Mesendoderm (in vitro differentiated cells): ENCODE data around the gene ARPC1B. TPM values are rescaled to one million over a fixed set of nuclear protein-coding genes. Genes with fewer than 3 reads are reported as not detected.
A peak's percentile ranks its signal among the peaks of the same experiment; 100 is the strongest.
"Not testable (repeated sequence)": the region's sequence is repeated elsewhere in the genome, so short reads cannot be mapped to it uniquely, and the experiment has no call there.

ENCODE experiments used
- DNase-seq: peaks from one replicate; pipeline ENCODE4 v3.0.0; 2013
- H2AK5ac ChIP-seq: 2 replicates; pipeline ENCODE4 v1.6.1; 2013; ENCODE audit warnings: low read length, inconsistent platforms
- H2BK120ac ChIP-seq: 2 replicates; pipeline ENCODE4 v1.6.1; 2013; ENCODE audit warnings: low read depth, mild to moderate bottlenecking, low read length, moderate library complexity, mixed read lengths
- H2BK15ac ChIP-seq: replicated peaks from 2 replicates; pipeline ENCODE4 v1.6.1; 2013; ENCODE audit warnings: low read depth, mild to moderate bottlenecking, moderate library complexity
- H2BK5ac ChIP-seq: 2 replicates; pipeline ENCODE4 v1.6.1; 2013; ENCODE audit warnings: low read length, inconsistent platforms
- H3K18ac ChIP-seq: 2 replicates; pipeline ENCODE4 v1.6.1; 2013; ENCODE audit warnings: mild to moderate bottlenecking, low read length, mixed read lengths
- H3K23ac ChIP-seq: one replicate; pipeline ENCODE4 v1.6.1; 2013; ENCODE audit warnings: low read length
- H3K27ac ChIP-seq: 2 replicates; pipeline ENCODE4 v1.5.1; 2013; ENCODE audit warnings: low read depth, mild to moderate bottlenecking, inconsistent platforms, low read length, moderate library complexity
- H3K27me3 ChIP-seq: 2 replicates; pipeline ENCODE4 v1.6.1; 2013; ENCODE audit warnings: low read length, control low read depth, mild to moderate bottlenecking, inconsistent platforms; ENCODE audit not compliant: insufficient read depth, poor library complexity
- H3K36me3 ChIP-seq: 2 replicates; pipeline ENCODE4 v1.6.1; 2013; ENCODE audit warnings: low read length, inconsistent platforms; ENCODE audit not compliant: control insufficient read depth, insufficient read depth
- H3K4ac ChIP-seq: one replicate; pipeline ENCODE4 v1.6.1; 2013; ENCODE audit warnings: low read depth, mild to moderate bottlenecking, low read length, moderate library complexity
- H3K4me1 ChIP-seq: 2 replicates; pipeline ENCODE4 v1.6.1; 2013; ENCODE audit warnings: low read depth, low read length, inconsistent platforms; ENCODE audit not compliant: control insufficient read depth
- H3K4me2 ChIP-seq: 2 replicates; pipeline ENCODE4 v1.6.1; 2013; ENCODE audit warnings: low read length
- H3K4me3 ChIP-seq: 2 replicates; pipeline ENCODE4 v1.5.1; 2013; ENCODE audit warnings: mild to moderate bottlenecking, low read length
- H3K56ac ChIP-seq: one replicate; pipeline ENCODE4 v1.6.1; 2013; ENCODE audit warnings: low read length
- H3K79me1 ChIP-seq: 2 replicates; pipeline ENCODE4 v1.6.1; 2013; ENCODE audit warnings: low read length, inconsistent platforms
- H3K79me2 ChIP-seq: 2 replicates; pipeline ENCODE4 v1.6.1; 2013; ENCODE audit warnings: mild to moderate bottlenecking, low read length; ENCODE audit not compliant: control insufficient read depth, insufficient read depth
- H3K9ac ChIP-seq: 2 replicates; pipeline ENCODE4 v1.6.1; 2013; ENCODE audit warnings: low read length, inconsistent platforms
- H4K5ac ChIP-seq: one replicate; pipeline ENCODE4 v1.6.1; 2013; ENCODE audit warnings: low read length
- H4K8ac ChIP-seq: one replicate; pipeline ENCODE4 v1.6.1; 2013; ENCODE audit warnings: low read depth, mild to moderate bottlenecking, control low read depth, low read length, moderate library complexity
- WGBS: extraction: QIAGEN DNeasy Blood & Tissue Kit; methylation state at CpG from one replicate; pipeline ENCODE4 v1.1.7; 2013; ENCODE audit warnings: low lambda C conversion rate, missing lambda C conversion rate; ENCODE audit not compliant: insufficient coverage; ENCODE audit errors: extremely low coverage; 5-methylcytosine and 5-hydroxymethylcytosine counted together
- polyA plus RNA-seq, 2 experiments: library from polyadenylated mRNA; stranded (reverse); fragments of 200-250 nt; gene quantifications; one replicate each; pipeline ENCODE4 v1.2.3, GENCODE V29; 2013

Gene ARPC1B
- 49.0 TPM for polyA plus RNA-seq (2013, experiment 1 of 2)
- polyA plus RNA-seq (2013, experiment 2 of 2): 46.9 TPM

DNA sequence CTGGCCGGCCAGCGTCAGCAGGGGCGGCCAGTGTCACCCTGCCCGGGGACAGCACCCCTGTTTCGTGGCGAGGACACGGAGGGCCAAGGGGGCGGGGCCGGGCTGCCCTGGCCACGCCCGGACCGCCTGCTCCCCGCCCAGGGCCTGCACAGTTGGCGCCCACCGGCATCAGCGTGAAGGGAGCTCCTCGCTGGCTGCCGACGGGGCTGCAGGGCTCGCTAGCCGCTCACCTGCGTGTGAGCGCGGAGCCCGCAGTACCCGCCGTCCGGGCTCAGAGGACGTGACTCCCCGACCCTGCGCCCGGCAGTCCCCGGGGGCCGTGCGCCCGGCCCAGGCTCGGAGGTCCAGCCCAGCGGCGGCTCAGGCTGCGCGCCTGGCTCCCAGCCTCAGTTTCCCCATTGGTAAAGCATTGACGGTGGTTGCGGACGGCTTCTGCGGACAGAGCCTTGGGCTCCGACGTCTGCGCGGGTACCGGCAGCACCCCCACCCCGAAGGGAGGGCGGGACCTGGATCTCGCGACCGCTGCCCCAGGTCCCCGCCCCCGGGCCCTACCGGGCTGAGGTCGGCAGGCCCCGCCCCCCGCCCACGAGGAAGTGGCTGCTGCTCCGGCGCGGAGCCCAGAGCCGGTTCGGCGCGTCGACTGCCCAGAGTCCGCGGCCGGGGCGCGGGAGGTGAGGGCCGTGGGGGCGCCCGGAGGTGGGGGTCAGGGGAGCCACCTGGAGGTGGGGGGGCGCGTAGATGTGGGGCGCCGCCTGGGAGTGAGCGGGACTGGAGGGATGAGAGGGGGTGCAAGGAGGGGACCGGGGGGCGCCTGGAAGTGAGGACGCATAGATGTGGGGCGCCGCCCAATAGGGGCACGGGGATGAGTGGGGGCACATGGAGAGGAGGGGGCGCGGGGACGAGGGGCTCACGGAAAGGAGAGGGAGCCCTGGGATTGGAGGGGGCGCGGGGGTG, at the start of gene ARPC1B:
Gene ARPC1B, plus strand, starts transcription at position 620 of the 954 bp plus-strand sequence. CDS start 10,985 bp downstream, outside the sequence.
- H2BK15ac ChIP-seq: no peak within 1 kb of the TSS
- DNase-seq: peak; percentile 83
- peak within 1 kb of the TSS; percentile 84 for H3K4ac ChIP-seq
- WGBS: no CpG with 5 or more reads among the region's 95 CpGs
- H2BK5ac ChIP-seq: no peak within 1 kb of the TSS
- H3K4me3 ChIP-seq: peak within 1 kb of the TSS; percentile 74
- H3K27me3 ChIP-seq: no peaks in the 10 kb centered on the region
- peak within 1 kb of the TSS; percentile 95 for H4K8ac ChIP-seq
- H3K36me3 ChIP-seq: no peaks in the 10 kb centered on the region
- no peak within 1 kb of the TSS for H4K5ac ChIP-seq
- H3K56ac ChIP-seq: peak within 1 kb of the TSS; percentile 93
- H3K23ac ChIP-seq: no peak within 1 kb of the TSS
- H2AK5ac ChIP-seq: no peak within 1 kb of the TSS
- no peak within 1 kb of the TSS for H2BK120ac ChIP-seq
- H3K79me2 ChIP-seq: peaks cover 2% of the 10 kb centered on the region
- peak within 1 kb of the TSS; percentile 98 for H3K18ac ChIP-seq
- H3K9ac ChIP-seq: peak within 1 kb of the TSS; percentile 90
- H3K4me2 ChIP-seq: peak within 1 kb of the TSS; percentile 66
- no peaks in the 10 kb centered on the region for H3K4me1 ChIP-seq
- H3K79me1 ChIP-seq: peaks cover 3% of the 10 kb centered on the region
- H3K27ac ChIP-seq: peak within 1 kb of the TSS; percentile 85

DNA sequence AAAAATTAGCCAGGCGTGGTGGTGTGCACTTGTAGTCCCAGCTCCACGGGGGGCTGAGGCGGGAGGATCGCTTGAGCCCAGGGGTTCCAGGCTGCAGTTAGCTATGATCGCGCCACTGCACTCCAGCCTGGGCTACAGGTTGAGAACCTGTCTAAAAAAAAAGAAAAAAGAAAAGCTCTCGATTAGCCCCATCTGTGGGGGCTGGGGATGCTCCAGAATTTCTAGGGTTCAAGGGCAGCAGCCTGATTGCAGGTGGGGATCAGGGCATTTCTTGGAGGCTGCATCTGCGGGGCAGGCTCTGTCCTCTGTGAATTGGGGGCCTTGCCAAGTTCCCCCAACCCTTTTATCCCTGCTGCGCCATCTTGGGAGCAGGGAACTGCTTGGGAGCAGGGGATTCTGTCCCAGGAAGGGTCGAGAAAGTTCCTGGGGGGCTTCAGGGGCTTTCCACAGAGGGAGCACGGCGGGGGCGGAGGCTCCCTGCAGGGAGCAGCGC, 49.5 kb upstream of the ARPC1B start:
- H3K23ac ChIP-seq: peak overlapping the region; percentile 89
- H4K8ac ChIP-seq: peak overlapping the region; percentile 93
- H3K4ac ChIP-seq: peak overlapping the region; percentile 64
- H3K4me3 ChIP-seq: peak overlapping the region; percentile 57
- H3K27ac ChIP-seq: peak overlapping the region; percentile 39
- peak overlapping the region; percentile 58 for H2AK5ac ChIP-seq
- peak overlapping the region; percentile 86 for H3K9ac ChIP-seq
- no peaks in the 10 kb centered on the region for H3K27me3 ChIP-seq
- H2BK120ac ChIP-seq: no peak overlapping the region
- peaks cover 7% of the 10 kb centered on the region for H3K79me1 ChIP-seq
- peak overlapping the region; percentile 14 for H2BK5ac ChIP-seq
- H3K36me3 ChIP-seq: no peaks in the 10 kb centered on the region
- H4K5ac ChIP-seq: no peak overlapping the region
- no peak overlapping the region for H2BK15ac ChIP-seq
- H3K4me2 ChIP-seq: peak overlapping the region; percentile 28
- H3K79me2 ChIP-seq: peaks cover 20% of the 10 kb centered on the region
- no CpG with 5 or more reads among the region's 14 CpGs for WGBS
- H3K4me1 ChIP-seq: peaks cover 2% of the 10 kb centered on the region
- peak overlapping the region; percentile 42 for H3K18ac ChIP-seq
- DNase-seq: no peak
- peak overlapping the region; percentile 93 for H3K56ac ChIP-seq

DNA sequence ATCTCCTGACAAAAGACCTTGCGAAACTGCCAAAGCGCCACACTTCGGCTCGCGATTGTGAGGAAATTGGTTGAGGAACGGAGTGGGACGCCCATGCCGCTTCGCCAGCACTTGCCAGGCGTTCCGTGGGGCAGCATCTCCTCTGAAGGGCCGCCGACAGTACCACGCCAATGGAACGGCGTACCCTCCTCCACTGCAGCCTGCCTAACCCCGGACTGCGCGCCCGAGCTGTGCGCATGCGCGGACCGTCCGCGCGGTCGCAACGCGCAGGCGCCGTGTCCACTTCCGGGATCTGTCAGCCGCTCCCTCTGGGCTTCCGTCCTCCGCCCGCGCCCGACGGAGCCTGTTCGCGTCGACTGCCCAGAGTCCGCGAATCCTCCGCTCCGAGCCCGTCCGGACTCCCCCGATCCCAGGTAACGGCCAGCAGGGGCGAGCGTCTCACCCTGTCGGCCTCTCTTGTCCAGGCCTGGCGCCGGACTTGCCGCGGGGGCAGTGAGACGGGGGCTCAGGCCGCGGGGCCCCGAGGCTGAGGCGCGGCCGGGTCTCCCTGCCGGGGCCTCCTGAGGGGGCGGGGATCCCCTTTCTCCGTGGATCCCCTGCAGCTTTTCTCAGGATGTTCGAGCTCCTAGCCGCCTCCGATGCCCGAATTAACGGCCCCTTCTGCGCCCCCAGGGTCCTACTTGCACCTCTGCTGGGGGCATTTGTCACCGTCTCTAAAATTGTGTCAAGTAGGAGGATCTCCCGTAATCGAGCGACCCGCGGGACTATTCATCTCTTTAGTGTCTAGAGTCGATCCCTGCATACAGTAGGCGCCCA, 48.7 kb upstream of the ARPC1B start, which contains the start of gene ARPC1A:
Gene ARPC1A, plus strand, starts transcription at position 307 of the 816 bp plus-strand sequence. CDS start 7,456 bp downstream, outside the sequence.
- DNase-seq: peak; percentile 97
- no peak within 1 kb of the TSS for H4K5ac ChIP-seq
- WGBS: no CpG with 5 or more reads among the region's 82 CpGs
- peak within 1 kb of the TSS; percentile 87 for H3K4me3 ChIP-seq
- peak within 1 kb of the TSS; percentile 62 for H3K18ac ChIP-seq
- no peaks in the 10 kb centered on the region for H3K36me3 ChIP-seq
- no peaks in the 10 kb centered on the region for H3K27me3 ChIP-seq
- peak within 1 kb of the TSS; percentile 89 for H3K23ac ChIP-seq
- H3K56ac ChIP-seq: peak within 1 kb of the TSS; percentile 93
- peak within 1 kb of the TSS; percentile 14 for H2BK5ac ChIP-seq
- H2AK5ac ChIP-seq: peak within 1 kb of the TSS; percentile 58
- H3K9ac ChIP-seq: peak within 1 kb of the TSS; percentile 86
- H3K79me2 ChIP-seq: peaks cover 24% of the 10 kb centered on the region
- H2BK120ac ChIP-seq: no peak within 1 kb of the TSS
- H3K27ac ChIP-seq: peak within 1 kb of the TSS; percentile 39
- H3K79me1 ChIP-seq: peaks cover 10% of the 10 kb centered on the region
- no peaks in the 10 kb centered on the region for H3K4me1 ChIP-seq
- peak within 1 kb of the TSS; percentile 73 for H3K4ac ChIP-seq
- peak within 1 kb of the TSS; percentile 93 for H4K8ac ChIP-seq
- H3K4me2 ChIP-seq: peak within 1 kb of the TSS; percentile 61
- no peak within 1 kb of the TSS for H2BK15ac ChIP-seq

DNA sequence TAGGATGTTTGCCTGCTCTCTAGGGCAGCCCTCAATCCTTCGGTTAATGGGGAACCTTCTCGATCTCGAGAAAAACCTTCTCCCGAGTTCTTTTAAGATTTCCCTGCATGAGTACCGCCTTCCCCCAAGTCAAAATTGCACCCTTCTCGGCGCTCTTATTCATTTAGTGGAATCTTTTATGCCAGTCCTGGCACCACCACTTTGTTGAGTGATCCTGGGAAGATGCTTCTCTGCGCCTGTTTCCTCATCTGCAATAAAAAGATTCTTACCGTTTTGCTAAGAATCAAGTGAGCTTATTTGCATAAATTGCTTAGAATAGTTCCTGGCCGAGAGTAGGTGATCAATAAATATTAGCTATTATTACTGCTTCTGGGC, 48.1 kb upstream of the ARPC1B start:
- H2AK5ac ChIP-seq: no peak overlapping the region
- H3K79me1 ChIP-seq: peaks cover 10% of the 10 kb centered on the region
- H2BK5ac ChIP-seq: no peak overlapping the region
- peak overlapping the region; percentile 61 for H3K4me2 ChIP-seq
- peak overlapping the region; percentile 62 for H3K18ac ChIP-seq
- peaks cover 27% of the 10 kb centered on the region for H3K79me2 ChIP-seq
- no peak overlapping the region for H2BK15ac ChIP-seq
- H3K23ac ChIP-seq: no peak overlapping the region
- peak overlapping the region; percentile 72 for H3K9ac ChIP-seq
- no peak for DNase-seq
- H4K8ac ChIP-seq: no peak overlapping the region
- H3K27me3 ChIP-seq: no peaks in the 10 kb centered on the region
- H3K4me3 ChIP-seq: peak overlapping the region; percentile 87
- no peaks in the 10 kb centered on the region for H3K36me3 ChIP-seq
- H3K4me1 ChIP-seq: no peaks in the 10 kb centered on the region
- H3K56ac ChIP-seq: peak overlapping the region; percentile 86
- peak overlapping the region; percentile 32 for H3K27ac ChIP-seq
- H4K5ac ChIP-seq: no peak overlapping the region
- WGBS: no CpG with 5 or more reads among the region's 10 CpGs
- H2BK120ac ChIP-seq: no peak overlapping the region
- peak overlapping the region; percentile 73 for H3K4ac ChIP-seq

DNA sequence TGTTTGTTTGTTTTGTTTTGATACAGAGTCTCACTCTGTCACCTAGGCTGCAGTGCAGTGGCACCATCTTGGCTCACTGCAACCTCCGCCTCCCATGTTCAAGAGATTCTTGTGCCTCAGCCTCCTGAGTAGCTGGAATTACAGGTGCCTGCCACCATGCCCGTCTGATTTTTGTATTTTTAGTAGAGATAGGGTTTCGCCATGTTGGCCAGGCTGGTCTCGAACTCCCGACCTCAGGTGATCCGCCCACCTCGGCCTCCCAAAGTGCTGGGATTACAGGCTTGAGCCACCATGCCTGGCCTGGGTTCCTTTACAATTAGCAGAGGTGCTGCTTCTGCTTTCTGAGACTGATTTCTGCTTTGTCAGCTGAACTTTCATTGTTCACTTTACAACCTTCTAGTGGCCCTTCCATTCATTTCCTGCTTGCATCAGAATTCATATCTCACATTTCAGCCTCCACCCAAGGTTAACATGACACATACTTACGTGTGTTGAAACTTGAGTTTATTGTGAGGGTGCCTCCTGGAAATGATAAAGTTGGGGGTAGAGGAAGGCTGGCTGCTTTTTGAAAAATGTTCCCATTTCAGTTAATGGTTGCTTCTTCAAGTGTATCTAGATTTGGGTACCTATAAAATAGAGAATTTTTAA, 44.1 kb upstream of the ARPC1B start:
- H3K36me3 ChIP-seq, H2BK120ac ChIP-seq, H3K27me3 ChIP-seq, H2BK15ac ChIP-seq, H3K4ac ChIP-seq, H3K23ac ChIP-seq, H3K4me3 ChIP-seq, H3K9ac ChIP-seq, DNase-seq, H3K4me1 ChIP-seq, H4K5ac ChIP-seq, H3K56ac ChIP-seq, H3K79me1 ChIP-seq, H3K4me2 ChIP-seq, H2BK5ac ChIP-seq, H2AK5ac ChIP-seq, H3K27ac ChIP-seq, H3K18ac ChIP-seq, H4K8ac ChIP-seq: not testable (repeated sequence)
- WGBS: no CpG with 5 or more reads among the region's 8 CpGs
- H3K79me2 ChIP-seq: peaks cover 30% of the 10 kb centered on the region
